AG04450 (cell line): Measurements from ENCODE around the gene CCNF. TPM values are rescaled to one million over a fixed set of nuclear protein-coding genes. Genes with fewer than 3 reads are reported as not detected.

Experiments
- CTCF ChIA-PET: fragments of 300-600, 350-600 bp; formaldehyde crosslinking; extraction: SDS; loops from one replicate; lab custom pipeline; 2022; ENCODE audit warnings: antibody characterized with exemption, inconsistent platforms; lab: Charles Lee
- POLR2A ChIA-PET: fragments of 350-600 bp; formaldehyde crosslinking; extraction: SDS; loops from one replicate; lab custom pipeline; 2021; ENCODE audit warnings: antibody characterized with exemption, inconsistent platforms; lab: Yijun Ruan, JAX
- DNase-seq: peaks from one replicate; pipeline ENCODE4 v3.0.0-alpha.2; 2011; ENCODE audit warnings: low read depth, low spot score
- H3K27ac ChIP-seq: one replicate; pipeline ENCODE4 v1.5.1; 2012; ENCODE audit warnings: low read depth, low read length, control low read depth
- H3K27me3 ChIP-seq: one replicate; pipeline ENCODE4 v1.6.0; 2012; ENCODE audit warnings: low read length; ENCODE audit not compliant: control insufficient read depth, insufficient read depth
- H3K4me3 ChIP-seq: 2 replicates; pipeline ENCODE4 v1.5.1; 2011; ENCODE audit warnings: mild to moderate bottlenecking, low read depth, low read length, control low read depth
- H3K9me3 ChIP-seq: 2 replicates; pipeline ENCODE4 v1.5.1; 2012; ENCODE audit warnings: low read length; ENCODE audit not compliant: control insufficient read depth, insufficient read depth
- polyA plus RNA-seq: library from polyadenylated mRNA; depleted of rRNA; stranded (reverse); fragments of >200 nt; gene quantifications from 2 replicates; pipeline ENCODE4 v1.2.3, GENCODE V29; 2011
- TF ChIP-seq, protein P1 (sequence below): IDR thresholded peaks from 2 replicates; pipeline ENCODE4 v1.5.1; 2011; ENCODE audit warnings: low read depth, low read length, control low read depth, inconsistent platforms

The CCNF gene
- polyA plus RNA-seq, 1 experiment, result 2.3 TPM

DNA sequence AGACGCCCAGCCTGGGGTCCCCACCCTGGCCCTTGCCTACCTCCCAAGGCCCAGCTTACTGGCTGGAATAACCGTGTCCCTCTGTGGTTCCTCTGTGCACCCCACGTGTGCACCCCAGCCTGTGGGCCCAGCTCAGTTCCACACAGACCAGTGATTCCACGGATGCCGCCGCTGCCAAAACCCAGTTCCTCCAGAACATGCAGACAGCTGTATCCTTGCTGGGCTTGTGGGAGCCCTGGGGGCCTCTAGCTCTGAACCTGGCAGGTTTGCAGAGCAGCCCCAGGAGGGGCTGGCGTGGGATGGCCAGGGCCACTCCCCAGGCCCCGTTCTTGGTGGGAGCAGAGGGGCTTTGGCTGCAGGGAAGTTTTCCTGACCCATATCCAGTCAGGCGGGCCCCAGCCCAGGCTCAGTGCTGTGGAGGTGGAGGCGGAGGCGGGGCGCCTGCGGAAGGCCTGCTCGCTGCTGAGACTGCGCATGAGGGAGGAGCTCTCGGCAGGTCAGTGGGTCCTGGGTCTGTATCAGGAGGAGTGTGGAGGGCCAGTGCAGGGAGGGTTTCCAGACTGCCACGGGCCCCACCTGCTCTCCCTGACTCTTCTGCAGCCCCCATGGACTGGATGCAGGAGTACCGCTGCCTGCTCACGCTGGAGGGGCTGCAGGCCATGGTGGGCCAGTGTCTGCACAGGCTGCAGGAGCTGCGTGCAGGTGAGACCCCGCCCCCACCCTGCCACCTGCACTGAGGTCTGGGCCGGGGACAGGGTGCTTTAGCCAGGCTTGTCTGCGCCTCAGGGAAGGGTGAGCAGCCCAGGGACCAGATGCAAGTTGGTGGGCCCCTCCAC lies 33.0 kb downstream of the CCNF start:
- H3K9me3 ChIP-seq, result no peaks in the 10 kb centered on the region
- no peak overlapping the region for H3K27ac ChIP-seq
- DNase-seq, result no peak
- ChIA-PET CTCF (interaction anchor here (0.5 kb wide), 1 partner anchor 227 kb away, joined by 9 read pairs; no protein-coding TSS in a partner anchor), POLR2A (interaction anchor here (0.6 kb wide), 1 partner anchor 282 kb away, joined by 3 read pairs; no protein-coding TSS in a partner anchor)
- TF ChIP-seq, protein P1, sequence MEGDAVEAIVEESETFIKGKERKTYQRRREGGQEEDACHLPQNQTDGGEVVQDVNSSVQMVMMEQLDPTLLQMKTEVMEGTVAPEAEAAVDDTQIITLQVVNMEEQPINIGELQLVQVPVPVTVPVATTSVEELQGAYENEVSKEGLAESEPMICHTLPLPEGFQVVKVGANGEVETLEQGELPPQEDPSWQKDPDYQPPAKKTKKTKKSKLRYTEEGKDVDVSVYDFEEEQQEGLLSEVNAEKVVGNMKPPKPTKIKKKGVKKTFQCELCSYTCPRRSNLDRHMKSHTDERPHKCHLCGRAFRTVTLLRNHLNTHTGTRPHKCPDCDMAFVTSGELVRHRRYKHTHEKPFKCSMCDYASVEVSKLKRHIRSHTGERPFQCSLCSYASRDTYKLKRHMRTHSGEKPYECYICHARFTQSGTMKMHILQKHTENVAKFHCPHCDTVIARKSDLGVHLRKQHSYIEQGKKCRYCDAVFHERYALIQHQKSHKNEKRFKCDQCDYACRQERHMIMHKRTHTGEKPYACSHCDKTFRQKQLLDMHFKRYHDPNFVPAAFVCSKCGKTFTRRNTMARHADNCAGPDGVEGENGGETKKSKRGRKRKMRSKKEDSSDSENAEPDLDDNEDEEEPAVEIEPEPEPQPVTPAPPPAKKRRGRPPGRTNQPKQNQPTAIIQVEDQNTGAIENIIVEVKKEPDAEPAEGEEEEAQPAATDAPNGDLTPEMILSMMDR, result no peak
- no peak overlapping the region for H3K4me3 ChIP-seq
- no peaks in the 10 kb centered on the region for H3K27me3 ChIP-seq

DNA sequence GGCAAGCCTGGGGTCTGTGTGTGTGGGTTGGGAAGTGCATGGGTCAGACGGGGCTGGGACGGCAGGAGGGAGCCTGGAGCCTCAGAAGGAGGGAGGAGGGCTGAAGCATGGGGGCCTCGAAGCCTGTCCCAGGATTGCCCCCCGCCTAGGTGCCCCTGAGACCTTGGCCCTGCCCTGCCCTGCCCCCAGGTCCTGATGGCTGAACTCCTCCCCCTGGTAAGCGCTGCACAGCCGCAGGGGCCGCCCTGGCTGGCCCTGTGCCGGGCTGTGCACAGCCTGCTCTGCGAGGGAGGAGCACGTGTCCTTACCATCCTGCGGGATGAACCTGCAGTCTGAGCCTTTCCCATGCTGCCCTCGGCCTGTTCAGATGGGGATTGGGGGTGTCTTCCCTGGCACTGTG lies 35.1 kb downstream of the CCNF start:
- Histone ChIP-seq H3K27me3 (no peaks in the 10 kb centered on the region), H3K9me3 (no peaks in the 10 kb centered on the region; the same call in 1 of the 2 replicates), H3K27ac (no peak overlapping the region), H3K4me3 (no peak overlapping the region)
- ChIA-PET POLR2A (no interaction called here), CTCF (no interaction called here)
- no peak for DNase-seq
- TF ChIP-seq, protein P1, result no peak

- no peak for DNase-seq
- no peak overlapping the region for H3K4me3 ChIP-seq
- H3K27me3 ChIP-seq, result no peaks in the 10 kb centered on the region
- ChIA-PET POLR2A (no interaction called here), CTCF (no interaction called here)
- TF ChIP-seq, protein P1, result peak; percentile 34
- H3K9me3 ChIP-seq, result no peaks in the 10 kb centered on the region; the same call in 1 of the 2 replicates
- no peak overlapping the region for H3K27ac ChIP-seq
Observed at GRCh38 chr16:2465653-2466415, 36.6 kb downstream of the CCNF start.

GRCh38 chr16:2466667-2467527 lies 37.6 kb downstream of the CCNF start:
- Histone ChIP-seq H3K27me3 (no peaks in the 10 kb centered on the region), H3K9me3 (no peaks in the 10 kb centered on the region; the same call in 1 of the 2 replicates), H3K27ac (no peak overlapping the region), H3K4me3 (peak overlapping the region; percentile 56)
- ChIA-PET CTCF (interaction anchor here (0.8 kb wide), 1 partner anchor 35 kb away, joined by 3 read pairs; no protein-coding TSS in a partner anchor), POLR2A (no interaction called here)
- no peak for DNase-seq
- TF ChIP-seq, protein P1, result no peak
